Measurements from ENCODE around the gene CXCL1. TPM values are rescaled to one million over a fixed set of nuclear protein-coding genes. Genes with fewer than 3 reads are reported as not detected.
A peak's percentile ranks its signal among the peaks of the same experiment; 100 is the strongest.

CXCL1 gene
- total and polyA plus RNA-seq, 4 donors: 1.2 to 4.8 (median 1.7) TPM

- H3K4me1 ChIP-seq (ENCODE audit: control insufficient read depth, insufficient read depth, low read length): peaks cover 10% of the 10 kb centered on the region
- H3K9me3 ChIP-seq (ENCODE audit: control insufficient read depth, insufficient read depth, low read length): no peaks in the 10 kb centered on the region
- H3K27ac ChIP-seq (ENCODE audit: low read depth, low read length): no peak overlapping the region
- H3K36me3 ChIP-seq (ENCODE audit: control insufficient read depth, insufficient read depth, low read length): no peaks in the 10 kb centered on the region
- no peak for DNase-seq (ENCODE audit: low read depth in 4 of 6, low spot score in 6 of 6)
- no CpG with 5 or more reads among the region's 4 CpGs for WGBS (ENCODE audit: insufficient coverage)
- no peak overlapping the region for H3K4me3 ChIP-seq (ENCODE audit: low read depth, low read length)
- H3K27me3 ChIP-seq (ENCODE audit: control insufficient read depth, insufficient read depth, low read length): peaks cover 3% of the 10 kb centered on the region
Measured at GRCh38 chr4:73850261-73850970, 18.8 kb upstream of the CXCL1 start.

- H3K9me3 ChIP-seq (ENCODE audit: control insufficient read depth, insufficient read depth, low read length): no peaks in the 10 kb centered on the region
- no peak overlapping the region for H3K27ac ChIP-seq (ENCODE audit: low read depth, low read length)
- no peak for DNase-seq (ENCODE audit: low read depth in 4 of 6, low spot score in 6 of 6)
- no CpG with 5 or more reads among the region's 1 CpG for WGBS (ENCODE audit: insufficient coverage)
- H3K4me3 ChIP-seq (ENCODE audit: low read depth, low read length): no peak overlapping the region
- no peaks in the 10 kb centered on the region for H3K36me3 ChIP-seq (ENCODE audit: control insufficient read depth, insufficient read depth, low read length)
- peaks cover 10% of the 10 kb centered on the region for H3K4me1 ChIP-seq (ENCODE audit: control insufficient read depth, insufficient read depth, low read length)
- H3K27me3 ChIP-seq (ENCODE audit: control insufficient read depth, insufficient read depth, low read length): peaks cover 3% of the 10 kb centered on the region
Measured at GRCh38 chr4:73851293-73851692, 17.9 kb upstream of the CXCL1 start.

GRCh38 chr4:73852771-73853170 lies 16.4 kb upstream of the CXCL1 start:
- Histone ChIP-seq H3K9me3 (ENCODE audit: control insufficient read depth, insufficient read depth, low read length) (no peaks in the 10 kb centered on the region), H3K36me3 (ENCODE audit: control insufficient read depth, insufficient read depth, low read length) (no peaks in the 10 kb centered on the region), H3K4me1 (ENCODE audit: control insufficient read depth, insufficient read depth, low read length) (peaks cover 10% of the 10 kb centered on the region), H3K4me3 (ENCODE audit: low read depth, low read length) (no peak overlapping the region), H3K27me3 (ENCODE audit: control insufficient read depth, insufficient read depth, low read length) (peaks cover 3% of the 10 kb centered on the region), H3K27ac (ENCODE audit: low read depth, low read length) (no peak overlapping the region)
- no peak for DNase-seq (ENCODE audit: low read depth in 4 of 6, low spot score in 6 of 6)

- DNase-seq (ENCODE audit: low read depth in 4 of 6, low spot score in 6 of 6): peak in 1 of 6 donors; percentile 39
Measured at GRCh38 chr4:73853246-73853704, 15.9 kb upstream of the CXCL1 start, which contains the start of gene PF4V1. TSS of gene PF4V1 (plus strand) at chr4:73853296. CDS start at chr4:73853363, 67 bp downstream.

GRCh38 chr4:73853718-73854473 lies 15.3 kb upstream of the CXCL1 start:
- Histone ChIP-seq H3K27ac (ENCODE audit: low read depth, low read length) (no peak overlapping the region), H3K4me3 (ENCODE audit: low read depth, low read length) (peak overlapping the region; percentile 36), H3K36me3 (ENCODE audit: control insufficient read depth, insufficient read depth, low read length) (no peaks in the 10 kb centered on the region), H3K4me1 (ENCODE audit: control insufficient read depth, insufficient read depth, low read length) (peaks cover 10% of the 10 kb centered on the region), H3K27me3 (ENCODE audit: control insufficient read depth, insufficient read depth, low read length) (peaks cover 3% of the 10 kb centered on the region), H3K9me3 (ENCODE audit: control insufficient read depth, insufficient read depth, low read length) (no peaks in the 10 kb centered on the region)
- DNase-seq (ENCODE audit: low read depth in 4 of 6, low spot score in 6 of 6): peak in 1 of 6 donors; percentile 61
- WGBS (ENCODE audit: insufficient coverage): 40% methylated on average over 3 of the region's 8 CpGs

More at GRCh38 chr4:73853246-73853704, 15.9 kb upstream of the CXCL1 start, which contains the start of gene PF4V1:
- Histone ChIP-seq H3K27me3 (ENCODE audit: control insufficient read depth, insufficient read depth, low read length) (peaks cover 3% of the 10 kb centered on the region), H3K36me3 (ENCODE audit: control insufficient read depth, insufficient read depth, low read length) (no peaks in the 10 kb centered on the region), H3K4me3 (ENCODE audit: low read depth, low read length) (peak within 1 kb of the TSS; percentile 36), H3K9me3 (ENCODE audit: control insufficient read depth, insufficient read depth, low read length) (no peaks in the 10 kb centered on the region), H3K27ac (ENCODE audit: low read depth, low read length) (no peak within 1 kb of the TSS), H3K4me1 (ENCODE audit: control insufficient read depth, insufficient read depth, low read length) (peaks cover 10% of the 10 kb centered on the region)
- WGBS (ENCODE audit: insufficient coverage): 14% methylated on average over 18 of the region's 22 CpGs

GRCh38 chr4:73855406-73855805 lies 13.8 kb upstream of the CXCL1 start:
- Histone ChIP-seq H3K27ac (ENCODE audit: low read depth, low read length) (no peak overlapping the region), H3K4me1 (ENCODE audit: control insufficient read depth, insufficient read depth, low read length) (peaks cover 10% of the 10 kb centered on the region), H3K27me3 (ENCODE audit: control insufficient read depth, insufficient read depth, low read length) (peaks cover 3% of the 10 kb centered on the region), H3K4me3 (ENCODE audit: low read depth, low read length) (no peak overlapping the region), H3K9me3 (ENCODE audit: control insufficient read depth, insufficient read depth, low read length) (no peaks in the 10 kb centered on the region), H3K36me3 (ENCODE audit: control insufficient read depth, insufficient read depth, low read length) (no peaks in the 10 kb centered on the region)
- DNase-seq (ENCODE audit: low read depth in 4 of 6, low spot score in 6 of 6): no peak
- WGBS (ENCODE audit: insufficient coverage): 50% methylated on average over 2 of the region's 4 CpGs

GRCh38 chr4:73856518-73856917 lies 12.7 kb upstream of the CXCL1 start:
- H3K27ac ChIP-seq (ENCODE audit: low read depth, low read length): no peak overlapping the region
- no peak overlapping the region for H3K4me3 ChIP-seq (ENCODE audit: low read depth, low read length)
- no peaks in the 10 kb centered on the region for H3K9me3 ChIP-seq (ENCODE audit: control insufficient read depth, insufficient read depth, low read length)
- H3K4me1 ChIP-seq (ENCODE audit: control insufficient read depth, insufficient read depth, low read length): peaks cover 10% of the 10 kb centered on the region
- DNase-seq (ENCODE audit: low read depth in 4 of 6, low spot score in 6 of 6): no peak
- H3K27me3 ChIP-seq (ENCODE audit: control insufficient read depth, insufficient read depth, low read length): peaks cover 3% of the 10 kb centered on the region
- H3K36me3 ChIP-seq (ENCODE audit: control insufficient read depth, insufficient read depth, low read length): no peaks in the 10 kb centered on the region

GRCh38 chr4:73859614-73860088 lies 9.5 kb upstream of the CXCL1 start:
- Histone ChIP-seq H3K27ac (ENCODE audit: low read depth, low read length) (no peak overlapping the region), H3K4me1 (ENCODE audit: control insufficient read depth, insufficient read depth, low read length) (no peaks in the 10 kb centered on the region), H3K9me3 (ENCODE audit: control insufficient read depth, insufficient read depth, low read length) (no peaks in the 10 kb centered on the region), H3K36me3 (ENCODE audit: control insufficient read depth, insufficient read depth, low read length) (no peaks in the 10 kb centered on the region), H3K4me3 (ENCODE audit: low read depth, low read length) (no peak overlapping the region), H3K27me3 (ENCODE audit: control insufficient read depth, insufficient read depth, low read length) (no peaks in the 10 kb centered on the region)
- no peak for DNase-seq (ENCODE audit: low read depth in 4 of 6, low spot score in 6 of 6)

GRCh38 chr4:73860181-73860580 lies 9.0 kb upstream of the CXCL1 start:
- no peaks in the 10 kb centered on the region for H3K9me3 ChIP-seq (ENCODE audit: control insufficient read depth, insufficient read depth, low read length)
- H3K36me3 ChIP-seq (ENCODE audit: control insufficient read depth, insufficient read depth, low read length): no peaks in the 10 kb centered on the region
- no CpG with 5 or more reads among the region's 4 CpGs for WGBS (ENCODE audit: insufficient coverage)
- no peak overlapping the region for H3K27ac ChIP-seq (ENCODE audit: low read depth, low read length)
- no peaks in the 10 kb centered on the region for H3K27me3 ChIP-seq (ENCODE audit: control insufficient read depth, insufficient read depth, low read length)
- no peaks in the 10 kb centered on the region for H3K4me1 ChIP-seq (ENCODE audit: control insufficient read depth, insufficient read depth, low read length)
- no peak for DNase-seq (ENCODE audit: low read depth in 4 of 6, low spot score in 6 of 6)
- no peak overlapping the region for H3K4me3 ChIP-seq (ENCODE audit: low read depth, low read length)
